Kidney (tissue), 14 donors: ENCODE measurements around the gene THPO. TPM values are rescaled to one million over a fixed set of nuclear protein-coding genes. Genes with fewer than 3 reads are reported as not detected.

Experiments
- DNase-seq, 5 donors: peaks; one replicate each; pipeline ENCODE4 v3.0.0-alpha.2; 2013 to 2020
- FAIRE-seq: peaks from 2 replicates; lab custom pipeline; 2012; peaks lifted over from hg19 to GRCh38; lab: Jason Lieb, UNC
- H3K27ac ChIP-seq, 2 donors: one replicate each; pipeline ENCODE4 v1.7.0; 2013; ENCODE audit warnings: low read depth in 2 of 2, low read length in 2 of 2, inconsistent platforms in 1 of 2
- H3K27me3 ChIP-seq: one replicate; pipeline ENCODE4 v1.7.1; 2013; ENCODE audit warnings: low read length, inconsistent platforms; ENCODE audit not compliant: control insufficient read depth, insufficient read depth
- H3K36me3 ChIP-seq, 3 donors: one replicate each; pipeline versions ENCODE4 v1.7.0 to v1.7.1; 2013; ENCODE audit warnings: low read length in 3 of 3, control low read depth in 1 of 3, inconsistent platforms in 1 of 3; ENCODE audit not compliant: insufficient read depth in 3 of 3, control insufficient read depth in 2 of 3
- H3K4me1 ChIP-seq, 3 donors: one replicate each; pipeline versions ENCODE4 v1.7.0 to v1.7.1; 2013; ENCODE audit warnings: low read length in 3 of 3, inconsistent platforms in 1 of 3, low read depth in 1 of 3; ENCODE audit not compliant: control insufficient read depth in 2 of 3, insufficient read depth in 2 of 3
- H3K4me3 ChIP-seq, 3 donors: one replicate each; pipeline versions ENCODE4 v1.7.0 to v1.8.1; 2013; ENCODE audit warnings: low read length in 3 of 3, control low read depth in 1 of 3, inconsistent platforms in 1 of 3
- H3K9ac ChIP-seq, 3 donors: one replicate each; pipeline versions ENCODE4 v1.7.0 to v1.7.1; 2013; ENCODE audit warnings: low read length in 3 of 3, control low read depth in 1 of 3, inconsistent platforms in 1 of 3
- H3K9me3 ChIP-seq, 3 donors: one replicate each; pipeline versions ENCODE4 v1.7.0 to v1.7.1; 2013; ENCODE audit warnings: low read length in 3 of 3, control low read depth in 1 of 3, inconsistent platforms in 1 of 3; ENCODE audit not compliant: control insufficient read depth in 2 of 3, insufficient read depth in 1 of 3
- CTCF ChIP-seq: IDR thresholded peaks from 3 replicates; pipeline ENCODE4 v1.5.1; 2012; ENCODE audit warnings: mild to moderate bottlenecking, moderate library complexity, borderline replicate concordance; ENCODE audit not compliant: insufficient read depth; ENCODE audit errors: extremely low read depth
- intact Hi-C: fragments of 100-400 bp; cut with DNase I; formaldehyde crosslinking; loops from one replicate; pipeline ENCODE4 v1.11.1; 2022
- polyA plus RNA-seq: library from polyadenylated mRNA; stranded (reverse); fragments of 350-450 nt; fragmentation: Illumina TruSeq; extraction: RNeasy Lipid Tissue Mini Kit (QIAGEN cat#74804); gene quantifications from one replicate; pipeline ENCODE4 v1.2.3, GENCODE V29; 2014; ENCODE audit warnings: low read depth, low replicate concordance; ENCODE audit not compliant: insufficient read depth
- total RNA-seq: library from RNA; stranded (reverse); fragmentation: NEBNext Ultra II Directional; extraction: Animal tissue kit (Norgen Biotek cat#: 25700); gene quantifications from one replicate; pipeline ENCODE4 v1.2.1, GENCODE V29; 2021
- donor health status: control.
- donor health status: control.
- donor health status: control.
- donor health status: control.
- donor health status: control.
- donor health status: DM: yes; HTN: yes; CAD: no.
- donor health status: Normal renal cell carcinoma (clear cell type).

THPO gene
- total and polyA plus RNA-seq, 2 donors from 2014 or later, result 0.85 to 5.7 TPM

DNA sequence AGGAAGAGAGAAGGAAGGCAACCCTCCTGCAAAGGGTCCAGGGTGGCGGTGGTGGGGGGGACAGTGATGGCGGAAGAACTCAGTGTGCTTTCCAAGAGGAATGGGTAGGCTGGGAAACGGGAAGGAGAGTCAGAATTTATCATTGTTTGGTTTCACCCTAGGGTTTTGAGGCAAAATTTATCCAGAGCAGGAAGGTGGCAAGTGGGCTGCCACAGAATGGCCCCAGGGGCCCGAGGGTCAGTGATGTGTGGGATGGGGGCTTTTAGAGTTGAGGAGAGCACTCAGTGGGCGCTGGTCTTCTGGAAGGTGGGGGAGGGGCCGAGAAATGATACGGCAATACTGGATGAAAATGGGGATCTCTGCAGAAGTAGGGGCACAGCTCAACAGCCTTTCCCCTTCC lies 40.0 kb downstream of the THPO start:
- H3K9ac ChIP-seq, result peak overlapping the region in 1 of 3 donors; percentile 78
- H3K9me3 ChIP-seq, result no peaks in the 10 kb centered on the region
- peaks cover 9 to 29% (median 16%) of the 10 kb centered on the region in 3 donors for H3K36me3 ChIP-seq
- DNase-seq (no peak), FAIRE-seq (no peak)
- no peaks in the 10 kb centered on the region for H3K27me3 ChIP-seq
- H3K4me1 ChIP-seq, result peaks cover 0 to 29% (median 11%) of the 10 kb centered on the region in 3 donors
- peak overlapping the region; percentile 93 to 95 for H3K27ac ChIP-seq
- TF ChIP-seq CTCF, result no peak
- intact Hi-C loops, result no loop called here
- peak overlapping the region in 1 of 3 donors; percentile 10 for H3K4me3 ChIP-seq

DNA sequence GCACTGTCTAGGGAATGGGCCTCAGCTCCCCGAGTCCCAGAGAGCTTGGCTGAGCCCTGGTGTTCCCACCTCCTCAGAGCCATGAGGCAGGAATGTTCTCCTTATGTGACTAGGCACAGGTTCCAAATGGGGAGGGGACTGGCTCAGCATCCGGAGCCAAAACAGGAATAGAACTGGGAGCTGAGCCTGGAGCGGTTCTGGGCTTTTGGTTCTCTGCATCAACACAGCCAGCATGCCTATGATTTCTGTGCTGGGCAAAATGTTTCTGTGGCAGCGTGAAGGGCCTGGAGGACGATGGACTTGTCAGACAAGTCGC lies 40.6 kb downstream of the THPO start, which contains the start of gene FAM131A:
TSS of gene FAM131A (plus strand) at position 202 of the 316 bp plus-strand sequence. CDS start at position 233, 31 bp downstream.
- peak within 1 kb of the TSS in 2 of 3 donors; percentile 77 to 78 for H3K9ac ChIP-seq
- H3K36me3 ChIP-seq, result peaks cover 11 to 27% (median 18%) of the 10 kb centered on the region in 3 donors
- peak within 1 kb of the TSS; percentile 55 to 84 (median 83) for H3K4me3 ChIP-seq
- TF ChIP-seq CTCF, result no peak
- peak within 1 kb of the TSS; percentile 93 to 95 for H3K27ac ChIP-seq
- H3K27me3 ChIP-seq, result no peaks in the 10 kb centered on the region
- peaks cover 0 to 29% (median 11%) of the 10 kb centered on the region in 3 donors for H3K4me1 ChIP-seq
- DNase-seq (no peak), FAIRE-seq (no peak)
- intact Hi-C loops, result no loop called here
- no peaks in the 10 kb centered on the region for H3K9me3 ChIP-seq

- peak in 3 of 5 donors; percentile 67 to 72 (median 70) for DNase-seq
- Histone ChIP-seq H3K27me3 (no peaks in the 10 kb centered on the region), H3K4me3 (peak overlapping the region; percentile 55 to 84 (median 83)), H3K9ac (peak overlapping the region in 2 of 3 donors; percentile 77 to 78), H3K9me3 (no peaks in the 10 kb centered on the region), H3K27ac (peak overlapping the region; percentile 93 to 95), H3K36me3 (peaks cover 15 to 33% (median 24%) of the 10 kb centered on the region in 3 donors), H3K4me1 (peaks cover 0 to 29% (median 11%) of the 10 kb centered on the region in 3 donors)
- no peak for FAIRE-seq
- no peak for TF ChIP-seq CTCF
- intact Hi-C loops, result no loop called here
Measured at GRCh38 chr3:184336547-184337398, 41.2 kb downstream of the THPO start.
